Measurements from ENCODE around the gene TIAM1.

TIAM1 gene

DNA sequence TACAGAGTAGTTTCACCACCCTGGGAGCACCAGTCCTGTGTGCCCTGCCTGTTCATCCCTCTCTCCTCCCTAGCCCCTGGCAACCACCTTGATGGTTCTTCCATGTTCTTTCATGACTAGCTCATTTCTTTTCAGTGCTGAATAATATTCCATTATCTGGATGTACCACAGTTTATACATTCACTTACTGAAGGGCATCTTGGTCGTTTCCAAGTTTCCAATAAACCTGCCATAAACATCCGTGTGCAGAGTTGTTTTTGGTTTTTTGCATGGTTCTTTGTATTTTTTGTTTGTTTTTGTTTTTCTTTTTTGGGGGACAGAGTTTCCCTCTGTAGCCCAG lies 13.9 kb downstream of the TIAM1 start:
- no peak for DNase-seq (ENCODE audit: extremely low read depth, low read depth)
- TF ChIP-seq, protein P1, sequence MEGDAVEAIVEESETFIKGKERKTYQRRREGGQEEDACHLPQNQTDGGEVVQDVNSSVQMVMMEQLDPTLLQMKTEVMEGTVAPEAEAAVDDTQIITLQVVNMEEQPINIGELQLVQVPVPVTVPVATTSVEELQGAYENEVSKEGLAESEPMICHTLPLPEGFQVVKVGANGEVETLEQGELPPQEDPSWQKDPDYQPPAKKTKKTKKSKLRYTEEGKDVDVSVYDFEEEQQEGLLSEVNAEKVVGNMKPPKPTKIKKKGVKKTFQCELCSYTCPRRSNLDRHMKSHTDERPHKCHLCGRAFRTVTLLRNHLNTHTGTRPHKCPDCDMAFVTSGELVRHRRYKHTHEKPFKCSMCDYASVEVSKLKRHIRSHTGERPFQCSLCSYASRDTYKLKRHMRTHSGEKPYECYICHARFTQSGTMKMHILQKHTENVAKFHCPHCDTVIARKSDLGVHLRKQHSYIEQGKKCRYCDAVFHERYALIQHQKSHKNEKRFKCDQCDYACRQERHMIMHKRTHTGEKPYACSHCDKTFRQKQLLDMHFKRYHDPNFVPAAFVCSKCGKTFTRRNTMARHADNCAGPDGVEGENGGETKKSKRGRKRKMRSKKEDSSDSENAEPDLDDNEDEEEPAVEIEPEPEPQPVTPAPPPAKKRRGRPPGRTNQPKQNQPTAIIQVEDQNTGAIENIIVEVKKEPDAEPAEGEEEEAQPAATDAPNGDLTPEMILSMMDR (IDR thresholded peaks at IDR 0.05; ENCODE audit: low read depth, low read length) = no peak

DNA sequence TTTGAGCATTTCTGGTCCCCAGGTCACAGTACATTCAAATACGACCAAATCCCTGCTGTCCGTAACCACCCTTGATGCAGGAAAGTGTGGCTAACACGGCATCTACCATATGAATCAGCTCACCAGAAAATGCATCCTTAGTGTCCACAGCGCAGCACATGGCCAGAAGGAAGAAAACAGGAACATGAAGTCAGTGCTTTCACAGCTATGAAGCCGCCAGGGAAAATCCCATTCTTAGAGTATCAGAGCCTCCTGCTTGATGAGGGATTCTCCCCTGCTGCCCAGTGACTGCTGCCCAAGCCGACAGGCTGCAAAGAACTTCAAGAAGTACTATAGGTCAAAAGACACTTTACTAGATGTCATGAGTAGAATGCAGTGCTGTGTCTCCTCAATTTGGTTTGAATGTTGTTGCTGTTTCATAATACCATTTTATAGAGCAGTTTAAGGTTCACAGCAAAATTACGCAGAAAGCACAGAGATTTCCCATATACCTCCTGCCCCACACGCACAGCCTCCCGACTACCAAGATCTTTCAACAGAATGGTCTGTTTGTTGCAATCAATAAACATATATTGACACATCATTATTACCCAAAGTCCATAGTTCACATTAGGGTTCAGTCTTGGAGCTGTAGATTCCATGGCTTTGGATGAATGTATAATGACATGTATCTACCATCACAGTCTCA lies 14.5 kb downstream of the TIAM1 start:
- DNase-seq (ENCODE audit: extremely low read depth, low read depth) = no peak
- TF ChIP-seq, protein P1 (IDR thresholded peaks at IDR 0.05; ENCODE audit: low read depth, low read length) = no peak

DNA sequence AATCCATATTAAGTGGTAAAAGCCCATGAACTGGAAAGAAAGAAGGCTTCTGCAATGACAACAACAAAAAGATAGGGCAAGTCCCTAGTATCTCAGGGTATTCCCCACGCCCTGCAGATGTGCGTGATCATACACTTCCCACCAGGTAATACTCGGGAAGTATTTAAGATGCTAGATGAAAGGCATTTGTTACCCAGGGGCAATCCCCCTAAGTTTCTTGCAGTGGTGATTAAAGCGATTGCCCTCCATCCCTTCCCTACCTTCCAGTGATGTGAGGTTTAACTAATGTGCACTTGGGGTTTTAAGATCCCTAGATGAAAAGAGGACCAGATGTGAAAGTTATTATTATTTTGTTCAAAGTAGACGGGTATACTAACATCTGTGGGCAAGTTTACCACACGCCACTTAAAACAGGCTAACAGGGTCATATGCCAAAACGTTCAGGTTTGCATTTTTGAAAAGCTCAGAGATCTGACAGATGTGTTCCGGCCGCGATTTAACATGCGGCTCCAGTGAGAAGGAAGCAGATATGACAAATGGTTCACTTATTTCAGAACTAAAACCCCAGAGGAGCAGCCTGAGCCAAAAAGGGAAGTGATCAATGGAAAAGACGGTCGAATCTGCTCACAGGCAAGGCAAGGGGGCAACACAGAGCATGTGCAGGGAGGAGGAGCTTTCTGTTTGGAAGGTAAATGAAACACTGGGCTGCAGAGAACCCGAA lies 17.4 kb downstream of the TIAM1 start:
- TF ChIP-seq, protein P1 (IDR thresholded peaks at IDR 0.05; ENCODE audit: low read depth, low read length) = no peak
- no peak for DNase-seq (ENCODE audit: extremely low read depth, low read depth)

GRCh38 chr21:31318971-31319370 lies 25.1 kb downstream of the TIAM1 start:
- TF ChIP-seq, protein P1 (IDR thresholded peaks at IDR 0.05; ENCODE audit: low read depth, low read length) = no peak
- no peak for DNase-seq (ENCODE audit: extremely low read depth, low read depth)

GRCh38 chr21:31317688-31318087 lies 26.4 kb downstream of the TIAM1 start:
- TF ChIP-seq, protein P1 (IDR thresholded peaks at IDR 0.05; ENCODE audit: low read depth, low read length) = no peak

GRCh38 chr21:31316488-31317169 lies 27.4 kb downstream of the TIAM1 start:
- DNase-seq (ENCODE audit: extremely low read depth, low read depth) = no peak
- TF ChIP-seq, protein P1 (IDR thresholded peaks at IDR 0.05; ENCODE audit: low read depth, low read length) = no peak

More at GRCh38 chr21:31317688-31318087, 26.4 kb downstream of the TIAM1 start:
- DNase-seq (ENCODE audit: extremely low read depth, low read depth) = no peak

GRCh38 chr21:31316072-31316471 lies 28.0 kb downstream of the TIAM1 start:
- TF ChIP-seq, protein P1 (IDR thresholded peaks at IDR 0.05; ENCODE audit: low read depth, low read length) = no peak

More at GRCh38 chr21:31316072-31316471, 28.0 kb downstream of the TIAM1 start:
- DNase-seq (ENCODE audit: extremely low read depth, low read depth) = no peak
